ENCODE data around the gene RPS6KB1. TPM values are rescaled to one million over a fixed set of nuclear protein-coding genes. Genes with fewer than 3 reads are reported as not detected.

RPS6KB1 gene
- total and polyA plus RNA-seq, 2 donors (not counting 1 experiment from before 2014, with no cell fraction given), result 15.6 to 69.7 TPM

- H3K4me3 ChIP-seq (ENCODE audit: control extremely low read depth in 1 of 5, extremely low read depth in 1 of 5, insufficient read depth in 1 of 5, low read depth in 2 of 5, low read length in 4 of 5), result no peak overlapping the region
- 100% methylated on average over 1 of the region's 5 CpGs for WGBS (ENCODE audit: insufficient coverage)
- no peaks in the 10 kb centered on the region for H3K27me3 Mint-ChIP-seq
- CTCF ChIA-PET, result interaction anchor here (0.9 to 1.0 kb wide), 3 partner anchors 28 to 147 kb away, joined by 3 to 4 read pairs (median 3); no protein-coding TSS in a partner anchor
- no peak for TF ChIP-seq EZH2 (IDR thresholded peaks at IDR 0.05; ENCODE audit: borderline replicate concordance, insufficient read depth, low read depth, low read length, poor library complexity, severe bottlenecking)
- peak; percentile 59 for TF ChIP-seq CTCF (IDR thresholded peaks at IDR 0.05)
- peaks cover 6% of the 10 kb centered on the region in 2 donors for H3K4me1 ChIP-seq (ENCODE audit: control insufficient read depth in 2 of 2, insufficient read depth in 2 of 2, low read length in 2 of 2)
- H3K79me2 ChIP-seq (ENCODE audit: control insufficient read depth, insufficient read depth, low read length), result peaks cover 96% of the 10 kb centered on the region
- no peaks in the 10 kb centered on the region for H3K9me3 ChIP-seq (ENCODE audit: control extremely low read depth in 1 of 3, control insufficient read depth in 2 of 3, insufficient read depth in 1 of 3, low read length in 2 of 3)
- POLR2A ChIA-PET, result interaction anchor here (0.5 kb wide), 1 partner anchor 151 kb away, joined by 3 read pairs; no protein-coding TSS in a partner anchor
- intact Hi-C loops (cut with micrococcal nuclease), result no loop called here
- no peak overlapping the region for H3K4me2 ChIP-seq (replicated peaks; ENCODE audit: low read depth, low read length, poor library complexity, severe bottlenecking)
- DNase-seq (no peak), ATAC-seq (ENCODE audit: low read depth) (peak; percentile 75)
- no peak overlapping the region for H3K4me3 Mint-ChIP-seq
- no peaks in the 10 kb centered on the region for H3K27me3 ChIP-seq (replicated peaks in 1 of 4; ENCODE audit: control extremely low read depth in 1 of 4, control insufficient read depth in 3 of 4, insufficient read depth in 4 of 4, low read length in 3 of 4)
- H3K9me3 Mint-ChIP-seq (ENCODE audit: insufficient read depth), result no peaks in the 10 kb centered on the region
- no peak overlapping the region for H2AFZ ChIP-seq (ENCODE audit: insufficient read depth, low read depth, low read length, poor library complexity, severe bottlenecking)
- H3K27ac Mint-ChIP-seq, result no peak overlapping the region
- peaks cover 33% of the 10 kb centered on the region for H3K4me1 Mint-ChIP-seq
- H3K27ac ChIP-seq (ENCODE audit: low read length in 2 of 2), result no peak overlapping the region
- peaks cover 4 to 7% of the 10 kb centered on the region in 2 experiments for H3K36me3 ChIP-seq (replicated peaks in 1 of 2; ENCODE audit: control extremely low read depth in 1 of 2, control insufficient read depth in 1 of 2, extremely low read depth in 1 of 2, insufficient read depth in 2 of 2, low read length in 1 of 2)
- H4K20me1 ChIP-seq (ENCODE audit: control insufficient read depth, insufficient read depth, low read length, poor library complexity, severe bottlenecking), result peaks cover 58% of the 10 kb centered on the region
- H3K9ac ChIP-seq (ENCODE audit: low read length), result no peak overlapping the region
Observed at GRCh38 chr17:59899099-59899498, 6.2 kb downstream of the RPS6KB1 start.

- no peaks in the 10 kb centered on the region for H3K27me3 Mint-ChIP-seq
- Histone ChIP-seq H3K36me3 (replicated peaks in 1 of 2; ENCODE audit: control extremely low read depth in 1 of 2, control insufficient read depth in 1 of 2, extremely low read depth in 1 of 2, insufficient read depth in 2 of 2, low read length in 1 of 2) (peaks cover 4 to 7% of the 10 kb centered on the region in 2 experiments), H4K20me1 (ENCODE audit: control insufficient read depth, insufficient read depth, low read length, poor library complexity, severe bottlenecking) (peaks cover 70% of the 10 kb centered on the region), H3K4me1 (ENCODE audit: control insufficient read depth in 2 of 2, insufficient read depth in 2 of 2, low read length in 2 of 2) (no peaks in the 10 kb centered on the region), H3K27me3 (replicated peaks in 1 of 4; ENCODE audit: control extremely low read depth in 1 of 4, control insufficient read depth in 3 of 4, insufficient read depth in 4 of 4, low read length in 3 of 4) (no peaks in the 10 kb centered on the region), H3K9me3 (ENCODE audit: control extremely low read depth in 1 of 3, control insufficient read depth in 2 of 3, insufficient read depth in 1 of 3, low read length in 2 of 3) (no peaks in the 10 kb centered on the region), H3K9ac (ENCODE audit: low read length) (no peak overlapping the region), H3K4me3 (ENCODE audit: control extremely low read depth in 1 of 5, extremely low read depth in 1 of 5, insufficient read depth in 1 of 5, low read depth in 2 of 5, low read length in 4 of 5) (no peak overlapping the region), H3K27ac (ENCODE audit: low read length in 2 of 2) (no peak overlapping the region), H3K4me2 (replicated peaks; ENCODE audit: low read depth, low read length, poor library complexity, severe bottlenecking) (no peak overlapping the region), H3K79me2 (ENCODE audit: control insufficient read depth, insufficient read depth, low read length) (peaks cover 98% of the 10 kb centered on the region), H2AFZ (ENCODE audit: insufficient read depth, low read depth, low read length, poor library complexity, severe bottlenecking) (no peak overlapping the region)
- TF ChIP-seq CTCF (IDR thresholded peaks at IDR 0.05), result no peak
- no peak for TF ChIP-seq EZH2 (IDR thresholded peaks at IDR 0.05; ENCODE audit: borderline replicate concordance, insufficient read depth, low read depth, low read length, poor library complexity, severe bottlenecking)
- DNase-seq (no peak), ATAC-seq (ENCODE audit: low read depth) (no peak)
- CTCF ChIA-PET, result interaction anchor here (2.6 kb wide), 1 partner anchor 13 kb away, joined by 7 read pairs; no protein-coding TSS in a partner anchor
- POLR2A ChIA-PET, result no interaction called here
- WGBS (ENCODE audit: insufficient coverage), result 100% methylated on average over 1 of the region's 8 CpGs
- intact Hi-C loops (cut with micrococcal nuclease), result no loop called here
- H3K4me1 Mint-ChIP-seq, result peaks cover 27% of the 10 kb centered on the region
- H3K27ac Mint-ChIP-seq, result no peak overlapping the region
- no peak overlapping the region for H3K4me3 Mint-ChIP-seq
- no peaks in the 10 kb centered on the region for H3K9me3 Mint-ChIP-seq (ENCODE audit: insufficient read depth)
Observed at GRCh38 chr17:59901604-59902003, 8.7 kb downstream of the RPS6KB1 start.

Measured in B cell (primary cell).